H1 (cell line): ENCODE measurements around the gene CFAP97D2. TPM values are rescaled to one million over a fixed set of nuclear protein-coding genes. Genes with fewer than 3 reads are reported as not detected.

ENCODE experiments used
- CTCF ChIA-PET: fragments of 300-600 bp; sonication (Branson Sonifier 250); formaldehyde crosslinking; loops from one replicate; lab custom pipeline; 2021; ENCODE audit not compliant: partially characterized antibody; lab: Charles Lee
- POLR2A ChIA-PET: fragments of 300-600 bp; sonication (Branson Sonifier 250); formaldehyde crosslinking; loops from one replicate; lab custom pipeline; 2021; ENCODE audit warnings: inconsistent platforms; ENCODE audit not compliant: partially characterized antibody; lab: Charles Lee
- DNase-seq, 2 experiments: peaks; one replicate each; pipeline versions ENCODE4 v3.0.0 to v3.0.0-alpha.2; 2010 to 2022; ENCODE audit warnings: low spot score in 2 of 2, low read depth in 1 of 2, mixed read lengths in 1 of 2
- FAIRE-seq: peaks from 2 replicates; lab custom pipeline; 2011; peaks lifted over from hg19 to GRCh38; lab: Jason Lieb, UNC
- H2AFZ ChIP-seq: 2 replicates; pipeline ENCODE4 v1.8.1; 2012; ENCODE audit warnings: low read length, inconsistent platforms
- H2AK5ac ChIP-seq: 2 replicates; pipeline ENCODE4 v1.6.1; 2013; ENCODE audit warnings: low read depth, low read length
- H2BK120ac ChIP-seq: replicated peaks from 2 replicates; pipeline ENCODE3; 2013; ENCODE audit warnings: low read depth, low read length, inconsistent platforms
- H2BK12ac ChIP-seq: 2 replicates; pipeline ENCODE4 v1.6.1; 2013; ENCODE audit warnings: low read depth, low read length
- H2BK15ac ChIP-seq: 2 replicates; pipeline ENCODE4 v1.6.1; 2013; ENCODE audit warnings: low read length
- H2BK20ac ChIP-seq: 2 replicates; pipeline ENCODE4 v1.6.1; 2013; ENCODE audit warnings: low read length
- H2BK5ac ChIP-seq: 2 replicates; pipeline ENCODE4 v1.6.1; 2013; ENCODE audit warnings: low read depth, low read length
- H3K14ac ChIP-seq: 2 replicates; pipeline ENCODE4 v1.6.1; 2013; ENCODE audit warnings: inconsistent platforms; ENCODE audit not compliant: insufficient read length
- H3K18ac ChIP-seq: 2 replicates; pipeline ENCODE4 v1.6.1; 2013; ENCODE audit warnings: low read length; ENCODE audit errors: extremely low read depth
- H3K23ac ChIP-seq: 2 replicates; pipeline ENCODE4 v1.6.1; 2013; ENCODE audit warnings: inconsistent platforms; ENCODE audit not compliant: insufficient read length
- H3K23me2 ChIP-seq: 2 replicates; pipeline ENCODE4 v1.6.1; 2013; ENCODE audit warnings: low read depth, low read length
- H3K27ac ChIP-seq: 2 replicates; pipeline ENCODE4 v1.6.1; 2011; ENCODE audit warnings: low read depth, low read length, inconsistent platforms
- H3K27me3 ChIP-seq, 4 experiments: replicated peaks in 1 of 4; 1 replicate in 1 of 4; 2 replicates in 3 of 4; pipeline versions ENCODE4 v1.6.1 to v1.8.1; 2011 to 2013; ENCODE audit warnings: low read length in 3 of 4, mild to moderate bottlenecking in 3 of 4, inconsistent platforms in 2 of 4, mixed read lengths in 2 of 4, moderate library complexity in 1 of 4; ENCODE audit not compliant: control insufficient read depth in 3 of 4, insufficient read depth in 3 of 4; ENCODE audit errors: extremely low read depth in 1 of 4
- H3K36me3 ChIP-seq, 4 experiments: 2 replicates each; pipeline versions ENCODE4 v1.6.1 to v1.8.1; 2011 to 2013; ENCODE audit warnings: mild to moderate bottlenecking in 4 of 4, low read length in 3 of 4, moderate library complexity in 2 of 4, control low read depth in 1 of 4, inconsistent platforms in 1 of 4; ENCODE audit not compliant: insufficient read depth in 4 of 4, control insufficient read depth in 2 of 4
- H3K4ac ChIP-seq: replicated peaks from 2 replicates; pipeline ENCODE3; 2013; ENCODE audit warnings: low read length, low read depth, mixed read lengths, inconsistent platforms; ENCODE audit not compliant: insufficient read length
- H3K4me1 ChIP-seq, 4 experiments: replicated peaks in 1 of 4; 1 replicate in 1 of 4; 2 replicates in 3 of 4; pipeline versions ENCODE4 v1.6.1 to v1.8.1; 2011 to 2013; ENCODE audit warnings: low read length in 3 of 4, inconsistent platforms in 2 of 4, mixed read lengths in 1 of 4; ENCODE audit not compliant: insufficient read depth in 4 of 4, control insufficient read depth in 3 of 4
- H3K4me2 ChIP-seq, 2 experiments: 2 replicates each; pipeline versions ENCODE4 v1.6.1 to v1.8.1; 2011 to 2013; ENCODE audit warnings: low read depth in 2 of 2, low read length in 2 of 2, control low read depth in 1 of 2, inconsistent platforms in 1 of 2, mild to moderate bottlenecking in 1 of 2; ENCODE audit not compliant: insufficient read depth in 1 of 2
- H3K4me3 ChIP-seq, 4 experiments: fragments of 200-600, 300-600 bp in 1 of 4; sonication (generic), shearing (Covaris generic), sonication (Bioruptor Twin) in 1 of 4; 2 replicates each; pipeline versions ENCODE4 v1.5.1 to v1.8.1; 2011 to 2016; ENCODE audit warnings: low read length in 4 of 4, low read depth in 3 of 4, control low read depth in 2 of 4, inconsistent platforms in 2 of 4, mild to moderate bottlenecking in 2 of 4, mixed read lengths in 1 of 4, moderate library complexity in 1 of 4; ENCODE audit not compliant: insufficient read depth in 2 of 4; ENCODE audit errors: extremely low read depth in 1 of 4
- H3K56ac ChIP-seq: replicated peaks from 2 replicates; pipeline ENCODE3; 2013; ENCODE audit warnings: low read depth, mild to moderate bottlenecking, mixed read lengths, low read length, inconsistent platforms; ENCODE audit not compliant: insufficient read length
- H3K79me1 ChIP-seq: 2 replicates; pipeline ENCODE4 v1.6.1; 2013; ENCODE audit warnings: low read depth, low read length, control low read depth
- H3K79me2 ChIP-seq, 2 experiments: 2 replicates each; pipeline versions ENCODE4 v1.6.1 to v1.8.1; 2012 to 2013; ENCODE audit warnings: low read length in 2 of 2, mild to moderate bottlenecking in 2 of 2, inconsistent platforms in 1 of 2; ENCODE audit not compliant: insufficient read depth in 2 of 2, control insufficient read depth in 1 of 2
- H3K9ac ChIP-seq, 4 experiments: replicated peaks in 1 of 4; 1 replicate in 1 of 4; 2 replicates in 3 of 4; pipeline versions ENCODE4 v1.6.1 to v1.8.1; 2011 to 2013; ENCODE audit warnings: low read depth in 3 of 4, low read length in 3 of 4, control low read depth in 2 of 4, mild to moderate bottlenecking in 2 of 4, moderate library complexity in 2 of 4, inconsistent platforms in 1 of 4; ENCODE audit errors: extremely low read depth in 1 of 4
- H3K9me3 ChIP-seq, 2 experiments: 2 replicates each; pipeline versions ENCODE4 v1.6.1 to v1.8.1; 2012 to 2013; ENCODE audit warnings: mild to moderate bottlenecking in 2 of 2, moderate library complexity in 2 of 2, control low read depth in 1 of 2, inconsistent platforms in 1 of 2, low read depth in 1 of 2, low read length in 1 of 2, mixed read lengths in 1 of 2; ENCODE audit not compliant: insufficient read depth in 2 of 2
- H4K20me1 ChIP-seq, 2 experiments: replicated peaks in 1 of 2; 2 replicates each; pipeline versions ENCODE3 to v1.8.1; 2011 to 2013; ENCODE audit warnings: inconsistent platforms in 2 of 2, low read length in 2 of 2, mild to moderate bottlenecking in 1 of 2; ENCODE audit not compliant: insufficient read depth in 2 of 2, control insufficient read depth in 1 of 2
- H4K5ac ChIP-seq: 2 replicates; pipeline ENCODE4 v1.6.1; 2013; ENCODE audit warnings: low read length, low read depth, mixed read lengths, inconsistent platforms; ENCODE audit not compliant: insufficient read length
- H4K8ac ChIP-seq: 2 replicates; pipeline ENCODE4 v1.8.0; 2013; ENCODE audit warnings: mild to moderate bottlenecking, moderate library complexity, low read length, inconsistent platforms; ENCODE audit not compliant: insufficient read depth; ENCODE audit errors: extremely low read depth
- H4K91ac ChIP-seq: replicated peaks from 2 replicates; pipeline ENCODE3; 2013; ENCODE audit warnings: low read length, mixed read lengths, inconsistent platforms; ENCODE audit not compliant: insufficient read length
- ASH2L ChIP-seq: fragments of 200-600, 300-600 bp; sonication (generic); IDR thresholded peaks from one replicate; pipeline ENCODE4 v1.7.1; 2017; ENCODE audit warnings: low read length
- FOSL1 ChIP-seq: IDR thresholded peaks from 2 replicates; pipeline ENCODE4 v1.6.1; 2011; ENCODE audit warnings: mild to moderate bottlenecking, low read depth, low read length, moderate library complexity; ENCODE audit not compliant: insufficient read depth
- GABPA ChIP-seq: IDR thresholded peaks from 2 replicates; pipeline ENCODE4 v1.6.1; 2011; ENCODE audit warnings: mild to moderate bottlenecking, low read length, moderate library complexity, borderline replicate concordance; ENCODE audit not compliant: insufficient read depth
- HDAC2 ChIP-seq, 2 experiments: fragments of 300-600 bp in 1 of 2; sonication (generic) in 1 of 2; IDR thresholded peaks; 2 replicates each; pipeline ENCODE4 v1.6.1; 2011 to 2012; ENCODE audit warnings: low read depth in 2 of 2, low read length in 2 of 2, mild to moderate bottlenecking in 2 of 2, moderate library complexity in 2 of 2, borderline replicate concordance in 1 of 2, inconsistent platforms in 1 of 2
- JUND ChIP-seq: IDR thresholded peaks from 2 replicates; pipeline ENCODE4 v1.6.1; 2011; ENCODE audit warnings: mild to moderate bottlenecking, improper control_type of control experiment, low read length
- KDM4A ChIP-seq: IDR thresholded peaks from one replicate; pipeline ENCODE4 v1.7.1; 2012; ENCODE audit warnings: low read depth, mild to moderate bottlenecking, moderate library complexity, low read length, inconsistent platforms; ENCODE audit not compliant: severe bottlenecking
- RNF2 ChIP-seq: fragments of 200-900, 300-1000 bp; sonication (generic); IDR thresholded peaks from 2 replicates; pipeline ENCODE4 v1.7.1; 2016; ENCODE audit warnings: borderline replicate concordance, low read depth, mild to moderate bottlenecking, antibody characterized with exemption, low read length; ENCODE audit not compliant: poor library complexity, severe bottlenecking; ENCODE audit errors: missing control alignments
- SIN3A ChIP-seq, 2 experiments: IDR thresholded peaks in 1 of 2; conservative IDR thresholded peaks in 1 of 2; 2 replicates each; pipeline ENCODE4 v1.6.1; 2011 to 2012; ENCODE audit warnings: low read length in 2 of 2, improper control_type of control experiment in 1 of 2, low read depth in 1 of 2, mild to moderate bottlenecking in 1 of 2
- SIX5 ChIP-seq: IDR thresholded peaks from 2 replicates; pipeline ENCODE4 v1.6.1; 2011; ENCODE audit warnings: mild to moderate bottlenecking, low read depth, low read length
- WGBS, 2 experiments: shearing (Covaris generic) in 1 of 2; methylation state at CpG; one replicate each; pipeline versions ENCODE4 v1.1.6 to v1.1.7; 2013 to 2015; ENCODE audit warnings: low lambda C conversion rate in 2 of 2, mixed read lengths in 2 of 2, inconsistent platforms in 1 of 2, low coverage in 1 of 2, missing lambda C conversion rate in 1 of 2; ENCODE audit not compliant: insufficient replicate concordance in 2 of 2, insufficient coverage in 1 of 2, insufficient read length in 1 of 2; ENCODE audit errors: extremely low coverage in 1 of 2, missing lambda C conversion rate in 1 of 2; 5-methylcytosine and 5-hydroxymethylcytosine counted together
- polyA plus RNA-seq, 7 experiments: library from polyadenylated mRNA; depleted of rRNA in 3 of 7; stranded (reverse) in 5 of 7; unstranded in 2 of 7; fragments of >200 nt in 5 of 7; fragments of 200-250 nt in 2 of 7; gene quantifications; 1 replicate in 5 of 7; 2 replicates in 1 of 7; 4 replicates in 1 of 7; pipeline versions ENCODE4 v1.2.1 to v1.2.3, GENCODE V29; 2011 to 2013; ENCODE audit warnings: missing spikeins in 2 of 7, mixed read lengths in 2 of 7
- total RNA-seq: library from RNA; stranded (reverse); fragmentation: NEBNext Ultra II Directional; extraction: Animal tissue kit (Norgen Biotek cat#: 25700); gene quantifications from 2 replicates; pipeline ENCODE4 v1.2.1, GENCODE V29; 2021

CFAP97D2 gene
- total and polyA plus RNA-seq, 2 of the 8 experiments (the other 6 are each of a cell fraction or from before 2014, with no cell fraction given): not detected

GRCh38 chr13:114144606-114145244, 34.3 kb upstream of the CFAP97D2 start:
- Histone ChIP-seq H3K4me3 (no peak overlapping the region), H3K79me2 (no peaks in the 10 kb centered on the region), H4K5ac (no peak overlapping the region), H3K36me3 (no peaks in the 10 kb centered on the region; a peak in 1 of 8 replicates), H2BK12ac (no peak overlapping the region), H3K4ac (no peak overlapping the region), H3K23ac (no peak overlapping the region), H2BK120ac (no peak overlapping the region), H3K79me1 (no peaks in the 10 kb centered on the region), H2AK5ac (no peak overlapping the region), H3K27me3 (no peaks in the 10 kb centered on the region), H3K56ac (no peak overlapping the region), H2BK5ac (no peak overlapping the region), H3K9ac (no peak overlapping the region), H3K18ac (no peak overlapping the region), H2BK20ac (no peak overlapping the region; the same call in 1 of the 2 replicates), H3K4me2 (no peak overlapping the region), H3K27ac (no peak overlapping the region), H3K14ac (no peak overlapping the region), H3K4me1 (peaks cover 0 to 3% (median 1%) of the 10 kb centered on the region in 4 experiments; a peak in 2 of 7 replicates), H2AFZ (no peak overlapping the region), H4K8ac (no peak overlapping the region), H3K23me2 (peaks cover 9% of the 10 kb centered on the region), H4K20me1 (peaks cover 0 to 10% of the 10 kb centered on the region in 2 experiments), H3K9me3 (no peaks in the 10 kb centered on the region), H2BK15ac (no peak overlapping the region; the same call in 1 of the 2 replicates), H4K91ac (no peak overlapping the region)
- 89% methylated on average over 17 of the region's 17 CpGs; no CpG with 5 or more reads in 1 of the 2 experiments for WGBS, 2 experiments
- TF ChIP-seq FOSL1: no peak
- TF ChIP-seq RNF2: no peak
- TF ChIP-seq JUND: no peak
- no peak for TF ChIP-seq GABPA
- TF ChIP-seq ASH2L: no peak
- TF ChIP-seq SIX5: no peak
- no peak for TF ChIP-seq HDAC2 (IDR thresholded peaks at IDR 0.05; ENCODE audit: borderline replicate concordance in 1 of 2, low read depth in 2 of 2, low read length in 2 of 2)
- no peak for TF ChIP-seq SIN3A (conservative IDR thresholded peaks at IDR 0.05 in 1 of 2, IDR thresholded peaks at IDR 0.05 in 1 of 2; ENCODE audit: low read depth in 1 of 2, low read length in 2 of 2)
- TF ChIP-seq KDM4A: no peak
- ChIA-PET POLR2A (no interaction called here), CTCF (interaction anchor here (0.6 to 2.4 kb wide), 11 partner anchors 9 to 678 kb away, joined by 3 to 13 read pairs (median 4); no protein-coding TSS in a partner anchor)
- DNase-seq: no peak
- no peak for FAIRE-seq
